AG10803 (cell line): Measurements from ENCODE around the gene SMTNL2.
"Not testable (repeated sequence)": the region's sequence is repeated elsewhere in the genome, so short reads cannot be mapped to it uniquely, and the experiment has no call there.

ENCODE experiments used
- DNase-seq: peaks from one replicate; pipeline ENCODE4 v3.0.0; 2010; ENCODE audit warnings: low read depth
- H3K4me3 ChIP-seq: 2 replicates; pipeline ENCODE4 v1.5.1; 2011; ENCODE audit warnings: mild to moderate bottlenecking, low read length, control low read depth
- TF ChIP-seq, protein P1 (sequence below): conservative IDR thresholded peaks from 2 replicates; pipeline ENCODE4 v1.5.1; 2011; ENCODE audit warnings: mild to moderate bottlenecking, low read length, control low read depth, inconsistent platforms

SMTNL2 gene

DNA sequence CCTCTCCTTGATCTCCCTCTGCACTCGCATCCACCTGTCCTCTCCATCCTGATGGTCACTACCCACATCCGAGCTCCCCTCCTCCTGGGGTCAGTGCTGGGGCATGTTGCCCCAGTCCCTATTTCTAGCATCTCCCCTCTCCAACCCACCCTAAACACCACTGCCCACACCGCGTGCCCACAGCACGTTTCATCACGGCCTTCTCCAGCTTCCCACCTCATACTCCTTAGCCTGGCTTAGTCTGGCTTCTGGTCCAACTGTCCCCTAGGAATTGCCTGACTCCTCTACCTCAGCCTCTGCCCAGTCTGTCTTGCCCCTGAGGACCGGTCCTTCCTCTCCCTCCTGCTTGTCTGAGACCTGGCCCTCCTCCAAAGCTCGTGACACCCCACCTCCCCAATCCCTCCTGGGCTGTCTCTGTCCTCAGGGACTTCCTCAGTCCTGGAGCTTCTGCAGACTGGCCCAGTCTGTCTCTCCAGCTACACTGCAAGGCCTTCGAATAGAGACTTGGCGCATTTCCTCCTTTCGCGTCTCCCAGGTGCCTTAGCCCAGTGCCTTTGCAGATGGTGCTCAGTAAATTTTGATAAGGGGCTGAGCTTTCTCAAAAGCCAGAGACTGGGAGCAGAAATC lies 52.3 kb downstream of the SMTNL2 start:
- TF ChIP-seq, protein P1, sequence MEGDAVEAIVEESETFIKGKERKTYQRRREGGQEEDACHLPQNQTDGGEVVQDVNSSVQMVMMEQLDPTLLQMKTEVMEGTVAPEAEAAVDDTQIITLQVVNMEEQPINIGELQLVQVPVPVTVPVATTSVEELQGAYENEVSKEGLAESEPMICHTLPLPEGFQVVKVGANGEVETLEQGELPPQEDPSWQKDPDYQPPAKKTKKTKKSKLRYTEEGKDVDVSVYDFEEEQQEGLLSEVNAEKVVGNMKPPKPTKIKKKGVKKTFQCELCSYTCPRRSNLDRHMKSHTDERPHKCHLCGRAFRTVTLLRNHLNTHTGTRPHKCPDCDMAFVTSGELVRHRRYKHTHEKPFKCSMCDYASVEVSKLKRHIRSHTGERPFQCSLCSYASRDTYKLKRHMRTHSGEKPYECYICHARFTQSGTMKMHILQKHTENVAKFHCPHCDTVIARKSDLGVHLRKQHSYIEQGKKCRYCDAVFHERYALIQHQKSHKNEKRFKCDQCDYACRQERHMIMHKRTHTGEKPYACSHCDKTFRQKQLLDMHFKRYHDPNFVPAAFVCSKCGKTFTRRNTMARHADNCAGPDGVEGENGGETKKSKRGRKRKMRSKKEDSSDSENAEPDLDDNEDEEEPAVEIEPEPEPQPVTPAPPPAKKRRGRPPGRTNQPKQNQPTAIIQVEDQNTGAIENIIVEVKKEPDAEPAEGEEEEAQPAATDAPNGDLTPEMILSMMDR, result no peak
- DNase-seq, result no peak
- H3K4me3 ChIP-seq, result no peak overlapping the region

DNA sequence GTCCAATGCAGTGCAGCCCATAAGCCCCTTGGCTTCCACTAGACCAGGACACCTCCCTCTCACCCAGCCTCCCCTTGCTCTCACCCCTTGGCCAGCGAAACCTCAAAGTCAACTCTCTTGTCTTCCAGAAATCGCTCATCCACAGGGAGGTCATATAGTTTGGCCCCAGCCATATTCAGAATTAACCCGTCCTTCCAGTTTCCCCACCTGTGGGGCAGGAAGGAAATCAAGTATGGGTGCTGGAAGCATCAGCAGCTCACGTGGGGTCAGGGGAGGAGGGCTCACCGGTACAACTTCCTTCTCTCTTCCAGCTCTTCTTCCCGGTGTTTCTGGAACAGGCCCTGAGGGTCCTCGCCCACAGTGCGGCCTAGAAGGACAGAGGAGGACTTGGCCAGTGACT lies 54.4 kb downstream of the SMTNL2 start:
- not testable (repeated sequence) for DNase-seq, H3K4me3 ChIP-seq

DNA sequence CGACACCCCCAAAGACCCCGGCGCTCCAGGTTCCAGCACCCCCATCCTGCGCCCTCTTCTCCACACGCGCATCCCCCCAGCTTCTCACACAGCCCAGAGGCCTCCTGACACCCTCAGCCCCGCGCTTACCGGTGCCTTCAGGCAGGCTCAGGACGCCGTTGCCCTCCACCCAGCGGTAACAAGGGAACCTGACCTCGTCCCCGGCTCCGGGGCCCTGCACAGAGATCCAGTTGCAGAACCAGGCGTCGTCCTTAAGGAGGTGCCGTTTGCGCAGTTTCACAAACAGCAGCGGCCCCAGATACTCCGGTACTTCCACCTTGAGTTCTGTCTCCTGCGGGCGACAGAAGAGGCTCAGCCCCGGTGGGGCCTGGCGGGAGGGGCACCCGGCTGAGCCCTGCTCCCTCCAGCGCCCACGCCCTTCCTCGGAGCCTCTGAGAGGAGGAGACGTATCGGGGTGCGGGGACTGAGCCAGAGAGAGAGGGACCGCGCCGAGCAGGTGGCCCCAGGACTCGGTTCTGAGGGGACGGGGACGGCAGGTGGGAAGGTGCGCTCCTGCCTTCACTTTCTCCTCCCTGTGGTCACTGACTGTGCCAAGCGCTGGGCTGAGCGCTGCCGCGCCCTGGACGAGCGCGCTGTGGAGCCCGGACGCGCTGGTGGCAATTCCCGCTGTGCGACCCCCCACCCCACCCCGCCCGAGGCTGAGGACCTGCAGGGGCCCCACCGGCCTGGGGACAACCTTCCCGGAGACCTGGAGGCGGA lies 55.2 kb downstream of the SMTNL2 start:
- H3K4me3 ChIP-seq, result not testable (repeated sequence)

DNA sequence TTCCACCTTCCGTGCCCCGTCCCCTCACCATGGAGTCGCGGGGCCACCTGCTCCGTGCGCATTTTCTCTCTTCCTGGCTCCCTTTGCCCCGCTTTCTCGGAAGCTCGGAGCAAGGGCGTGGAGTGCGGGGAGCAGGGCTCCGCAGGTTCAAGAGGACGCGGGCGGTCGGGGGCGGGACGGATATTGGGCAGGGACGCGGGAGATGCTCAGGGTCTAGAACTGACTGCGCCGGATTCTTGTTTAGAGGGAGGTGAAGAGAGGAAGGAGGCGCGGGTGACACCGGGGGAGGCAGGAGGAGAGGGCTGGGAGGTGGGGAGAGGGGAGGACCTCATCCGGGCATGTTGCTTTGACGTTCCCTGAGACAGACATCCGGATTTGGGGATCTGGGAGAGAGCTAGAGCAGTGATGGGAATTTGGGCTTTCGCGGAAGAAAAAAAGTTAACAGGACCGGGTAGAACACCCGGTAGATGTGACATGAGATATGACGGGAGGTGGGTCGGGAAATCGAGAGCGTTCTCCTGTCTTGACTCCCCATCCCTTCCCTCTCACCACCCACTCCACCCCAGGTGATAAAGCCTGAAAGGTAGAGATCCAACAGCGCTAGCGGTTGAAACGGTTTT lies 56.4 kb downstream of the SMTNL2 start:
- not testable (repeated sequence) for H3K4me3 ChIP-seq, DNase-seq

More for the DNA sequence above, 55.2 kb downstream of the SMTNL2 start:
- DNase-seq, result not testable (repeated sequence)

DNA sequence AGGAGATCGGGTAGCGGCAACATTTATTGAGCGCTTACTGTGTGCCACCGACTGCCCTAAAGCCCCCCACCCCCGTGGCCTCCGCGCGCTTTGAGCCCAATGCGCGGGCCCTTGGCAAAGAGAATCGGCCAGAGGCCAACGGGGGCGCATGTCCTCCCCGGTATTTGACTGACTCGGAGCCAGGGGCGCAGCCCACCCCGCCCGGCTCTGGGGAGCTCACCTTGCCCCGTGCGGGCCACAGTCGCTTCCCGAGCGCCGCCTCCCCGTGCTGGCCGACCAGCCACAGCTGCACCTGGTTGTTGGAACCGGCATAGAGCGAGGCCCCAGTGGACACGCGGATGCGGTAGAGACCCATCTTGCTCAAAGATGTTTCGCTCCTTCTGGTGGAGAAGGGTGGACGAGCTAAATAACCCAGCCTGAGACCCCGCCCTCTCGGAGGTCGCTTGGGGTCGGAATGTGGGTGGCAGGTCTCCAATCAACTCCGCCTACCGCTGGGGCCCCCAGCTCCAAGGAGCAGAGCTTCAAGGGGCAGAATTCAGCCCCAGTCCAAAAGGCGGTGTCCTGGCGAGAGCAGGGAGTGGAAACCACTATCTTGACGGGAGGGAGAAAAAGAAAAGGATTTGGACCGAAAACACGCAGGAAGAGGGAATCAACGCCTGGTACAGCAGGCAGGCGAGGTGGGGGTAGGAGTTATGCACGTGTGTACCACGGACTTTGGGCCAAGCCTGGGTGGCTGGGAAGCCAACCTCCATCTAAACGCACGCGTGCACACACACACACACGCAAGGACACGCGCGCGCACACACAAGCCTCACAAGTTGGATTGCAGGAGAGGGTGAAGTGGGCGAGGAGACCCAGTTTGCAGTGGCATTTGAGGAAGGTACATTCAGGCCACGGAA lies 57.2 kb downstream of the SMTNL2 start, which contains the start of gene ALOX15:
ALOX15 (minus strand) TSS at position 382 of the 899 bp plus-strand sequence; CDS start at position 355, 27 bp downstream.
- TF ChIP-seq, protein P1, result no peak
- no peak for DNase-seq
- no peak within 1 kb of the TSS for H3K4me3 ChIP-seq

- no peak for DNase-seq
- TF ChIP-seq, protein P1, result no peak
- H3K4me3 ChIP-seq, result no peak overlapping the region
Measured at GRCh38 chr17:4642286-4642685, 58.0 kb downstream of the SMTNL2 start.

DNA sequence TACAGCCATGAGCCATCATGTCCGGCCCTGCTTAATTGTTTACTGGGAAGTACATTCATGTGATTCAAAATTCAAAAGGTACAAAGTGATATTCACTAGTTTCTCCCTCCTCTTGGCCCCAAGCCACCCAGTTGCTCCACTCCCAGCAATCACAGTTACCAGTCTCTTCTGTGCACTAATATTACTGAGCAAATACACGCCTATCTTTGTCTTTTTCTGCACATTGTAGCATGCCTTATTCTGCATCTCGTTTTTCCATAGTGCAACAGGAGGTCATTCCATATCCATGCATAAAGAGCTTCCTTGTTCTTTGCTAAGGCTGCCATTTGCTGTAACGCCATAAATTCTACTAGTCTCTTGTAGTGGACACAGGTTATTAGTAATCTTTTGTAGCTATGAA lies 59.3 kb downstream of the SMTNL2 start:
- no peak for DNase-seq
- no peak overlapping the region for H3K4me3 ChIP-seq
- TF ChIP-seq, protein P1, result no peak

DNA sequence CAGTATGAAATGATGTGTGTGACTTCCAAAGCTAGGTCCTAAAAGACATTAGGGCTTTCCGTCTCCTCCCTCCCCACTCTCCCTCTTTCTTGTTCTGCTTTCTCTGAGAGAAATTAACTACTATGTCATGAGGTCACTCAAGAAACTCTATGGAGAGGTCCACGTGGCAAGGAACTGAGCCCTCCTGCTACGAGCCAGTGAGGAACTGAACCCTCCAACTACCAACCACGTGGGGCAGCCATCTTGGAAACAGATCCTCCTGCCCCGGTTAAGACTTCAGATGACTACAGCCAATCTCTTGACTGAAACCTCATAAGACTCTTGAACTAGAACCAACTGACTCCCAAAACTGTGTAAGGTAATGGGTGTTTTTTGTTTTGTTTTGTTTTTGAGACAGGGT lies 61.3 kb downstream of the SMTNL2 start:
- no peak for DNase-seq
- H3K4me3 ChIP-seq, result no peak overlapping the region
- TF ChIP-seq, protein P1, result no peak
